ENCODE data around the gene A3GALT2.

DNA sequence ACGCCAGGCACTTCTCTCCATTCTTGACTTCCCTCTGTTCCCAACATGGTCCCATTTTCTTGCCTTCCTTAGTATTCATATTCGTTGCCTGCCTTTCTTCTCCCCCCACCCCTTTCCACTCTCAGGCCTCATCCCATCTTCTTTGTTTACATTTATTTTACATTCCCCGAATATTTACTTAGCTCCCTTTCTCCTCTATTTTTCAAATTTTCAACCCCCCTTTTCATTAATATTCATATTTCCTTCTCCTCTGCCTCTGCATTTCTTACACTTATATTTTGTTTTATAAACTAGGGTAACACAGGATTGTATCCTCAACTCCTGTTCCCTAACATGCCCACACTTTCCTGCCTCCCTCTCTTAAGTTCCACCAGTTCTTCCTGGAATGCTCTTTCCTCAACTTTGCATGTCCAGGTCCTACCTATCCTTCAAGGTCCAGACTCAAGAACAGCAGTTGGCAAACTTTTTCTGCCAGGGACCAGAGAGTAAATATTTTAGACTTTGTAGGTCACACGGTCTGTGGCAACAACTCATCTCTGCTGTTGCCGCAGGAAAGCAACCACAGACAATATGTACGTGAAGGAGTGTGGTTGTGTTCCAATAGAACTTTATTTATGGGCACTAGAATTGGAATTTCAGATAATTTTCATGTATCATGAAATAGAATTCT, 29.8 kb upstream of the A3GALT2 start:
- TF ChIP-seq, protein P1, sequence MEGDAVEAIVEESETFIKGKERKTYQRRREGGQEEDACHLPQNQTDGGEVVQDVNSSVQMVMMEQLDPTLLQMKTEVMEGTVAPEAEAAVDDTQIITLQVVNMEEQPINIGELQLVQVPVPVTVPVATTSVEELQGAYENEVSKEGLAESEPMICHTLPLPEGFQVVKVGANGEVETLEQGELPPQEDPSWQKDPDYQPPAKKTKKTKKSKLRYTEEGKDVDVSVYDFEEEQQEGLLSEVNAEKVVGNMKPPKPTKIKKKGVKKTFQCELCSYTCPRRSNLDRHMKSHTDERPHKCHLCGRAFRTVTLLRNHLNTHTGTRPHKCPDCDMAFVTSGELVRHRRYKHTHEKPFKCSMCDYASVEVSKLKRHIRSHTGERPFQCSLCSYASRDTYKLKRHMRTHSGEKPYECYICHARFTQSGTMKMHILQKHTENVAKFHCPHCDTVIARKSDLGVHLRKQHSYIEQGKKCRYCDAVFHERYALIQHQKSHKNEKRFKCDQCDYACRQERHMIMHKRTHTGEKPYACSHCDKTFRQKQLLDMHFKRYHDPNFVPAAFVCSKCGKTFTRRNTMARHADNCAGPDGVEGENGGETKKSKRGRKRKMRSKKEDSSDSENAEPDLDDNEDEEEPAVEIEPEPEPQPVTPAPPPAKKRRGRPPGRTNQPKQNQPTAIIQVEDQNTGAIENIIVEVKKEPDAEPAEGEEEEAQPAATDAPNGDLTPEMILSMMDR (conservative IDR thresholded peaks at IDR 0.05 in 1 of 2, IDR thresholded peaks at IDR 0.05 in 1 of 2; ENCODE audit: extremely low read depth in 1 of 2, insufficient read depth in 1 of 2, low read depth in 1 of 2, low read length in 2 of 2): no peak
- no peak for TF ChIP-seq EZH2 (IDR thresholded peaks at IDR 0.05; ENCODE audit: borderline replicate concordance, low read length)
